Measurements from ENCODE around the gene BMERB1. TPM values are rescaled to one million over a fixed set of nuclear protein-coding genes. Genes with fewer than 3 reads are reported as not detected.
"Not testable (repeated sequence)": the region's sequence is repeated elsewhere in the genome, so short reads cannot be mapped to it uniquely, and the experiment has no call there.

BMERB1 gene
- 12.9 and 17.4 TPM in 2 replicates for total RNA-seq (2014; rRNA removed; shearing (Covaris generic))

DNA sequence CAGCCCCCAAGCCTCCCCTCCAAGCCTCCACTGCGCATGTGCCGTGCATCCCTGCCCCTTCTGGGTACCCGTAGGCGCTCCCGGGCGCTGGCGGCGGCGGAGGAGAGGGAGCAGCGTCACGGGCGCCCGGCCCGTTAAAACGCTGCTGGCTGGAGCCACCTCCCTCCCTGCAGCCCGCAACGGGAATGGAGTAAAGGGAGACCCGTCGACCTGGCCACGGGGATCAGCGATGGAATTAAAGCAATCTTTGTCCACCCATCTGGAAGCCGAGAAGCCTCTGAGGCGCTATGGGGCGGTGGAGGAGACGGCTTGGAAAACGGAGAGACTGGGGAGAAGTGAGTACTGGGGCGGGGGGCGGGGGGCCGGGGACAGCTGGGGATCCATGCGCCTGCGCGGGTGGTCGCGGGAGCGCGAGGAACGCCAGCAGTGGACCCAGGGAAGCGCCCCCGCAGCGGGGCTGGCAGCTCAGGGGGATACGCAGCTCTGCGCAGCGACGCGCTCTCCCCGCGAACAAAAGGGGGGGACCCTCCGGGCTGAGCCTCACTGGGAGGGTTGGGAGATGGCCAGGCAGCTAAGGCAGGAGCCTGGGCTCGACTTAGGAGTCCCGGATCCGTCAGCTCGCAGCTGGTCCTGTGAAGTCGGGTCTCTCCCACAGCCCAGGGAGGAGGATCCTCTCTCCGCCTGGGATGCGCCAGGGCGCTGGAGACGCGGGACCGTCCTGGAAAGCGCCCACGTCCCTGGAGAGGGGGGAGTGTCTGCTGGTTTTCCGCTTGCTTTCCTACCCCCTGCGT lies at the start of gene BMERB1:
BMERB1 (plus strand) TSS at position 164 of the 791 bp plus-strand sequence; CDS start at position 230, 66 bp downstream.
- peak; percentile 53 for DNase-seq (ENCODE audit: low spot score)

DNA sequence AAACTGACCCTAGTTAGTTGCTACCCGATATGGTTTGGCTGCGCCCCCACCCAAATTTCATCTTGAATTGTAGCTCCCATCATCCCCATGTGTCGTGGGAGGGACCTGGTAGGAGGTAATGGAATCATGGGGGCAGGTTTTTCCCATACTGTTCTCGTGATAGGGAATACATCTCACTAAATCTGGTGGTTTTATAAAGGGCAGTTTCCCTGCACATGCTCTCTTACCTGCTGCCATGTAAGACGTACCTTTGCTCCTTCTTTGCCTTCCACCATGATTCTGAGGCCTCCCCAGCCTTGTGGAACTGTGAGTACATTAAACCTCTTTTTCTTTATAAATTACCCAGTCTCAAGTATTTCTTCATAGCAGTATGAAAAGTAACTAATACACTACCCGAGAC lies 46.3 kb upstream of the BMERB1 start:
- DNase-seq (ENCODE audit: low spot score) = not testable (repeated sequence)

DNA sequence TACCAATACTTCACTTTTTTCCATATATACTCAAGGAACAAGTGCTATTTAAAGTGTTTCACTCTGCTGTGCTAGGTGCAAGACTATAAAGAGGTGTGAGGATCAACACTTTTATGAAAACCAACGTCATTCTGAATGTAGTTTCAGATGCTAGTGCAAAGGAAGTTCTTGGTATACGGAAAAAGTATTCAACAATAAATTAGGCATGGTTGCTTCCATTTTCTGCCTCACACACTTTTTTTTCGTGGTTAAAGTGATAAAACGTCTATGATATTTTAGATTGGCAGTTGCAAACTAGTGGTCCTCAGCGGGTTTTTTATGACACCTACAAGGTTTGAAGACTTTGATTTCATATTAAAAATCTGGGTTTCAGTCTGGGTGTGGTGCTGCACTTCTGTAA lies 44.5 kb upstream of the BMERB1 start:
- DNase-seq (ENCODE audit: low spot score) = not testable (repeated sequence)

DNA sequence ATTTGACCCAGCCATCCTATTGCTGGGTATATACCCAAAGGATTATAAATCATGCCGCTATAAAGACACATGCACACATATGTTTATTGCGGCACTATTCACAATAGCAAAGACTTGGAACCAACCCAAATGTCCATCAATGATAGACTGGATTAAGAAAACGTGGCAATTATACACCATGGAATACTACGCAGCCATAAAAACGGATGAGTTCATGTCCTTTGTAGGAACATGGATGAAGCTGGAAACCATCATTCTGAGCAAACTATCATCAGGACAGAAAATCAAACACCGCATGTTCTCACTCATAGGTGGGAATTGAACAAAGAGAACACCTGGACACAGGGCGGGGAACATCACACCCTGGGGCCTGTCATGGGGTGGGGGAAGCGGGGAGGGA lies 41.4 kb upstream of the BMERB1 start:
- not testable (repeated sequence) for DNase-seq (ENCODE audit: low spot score)

DNA sequence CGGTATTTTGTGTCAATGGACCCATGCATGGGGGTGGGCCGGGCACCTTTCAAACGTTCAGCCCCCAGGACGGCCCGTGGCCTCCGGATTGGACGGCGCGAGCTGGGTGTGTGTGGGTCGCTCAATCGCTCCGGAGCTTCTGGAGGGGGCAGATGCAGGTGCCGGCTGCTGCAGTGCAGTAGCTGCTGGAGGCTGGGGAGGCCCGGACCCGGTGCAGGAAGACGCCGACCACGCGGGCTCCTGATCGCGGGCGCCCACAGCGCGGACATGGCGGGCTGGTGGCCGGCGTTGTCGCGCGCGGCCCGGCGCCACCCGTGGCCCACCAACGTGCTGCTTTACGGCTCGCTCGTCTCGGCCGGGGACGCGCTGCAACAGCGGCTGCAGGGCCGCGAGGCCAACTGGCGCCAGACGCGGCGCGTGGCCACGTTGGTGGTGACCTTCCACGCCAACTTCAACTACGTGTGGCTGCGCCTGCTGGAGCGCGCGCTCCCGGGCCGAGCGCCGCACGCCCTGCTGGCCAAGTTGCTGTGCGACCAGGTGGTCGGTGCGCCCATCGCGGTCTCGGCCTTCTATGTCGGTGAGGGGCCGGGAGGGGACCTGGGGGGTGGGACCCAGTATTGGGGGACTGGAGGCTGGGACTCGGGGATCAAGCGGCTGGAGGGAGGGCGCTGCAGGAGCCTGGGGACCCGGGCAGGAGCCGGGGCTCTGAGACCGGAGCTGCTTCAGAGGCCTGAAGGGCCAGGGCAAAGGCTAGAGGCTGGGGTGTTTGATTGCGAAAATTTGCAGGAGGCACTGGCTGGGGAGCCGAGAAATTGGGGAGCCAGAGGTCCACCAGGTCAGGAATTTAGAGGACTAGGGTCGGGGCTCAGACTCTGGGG lies 38.5 kb upstream of the BMERB1 start, which contains the start of gene MPV17L:
MPV17L (plus strand) TSS at position 124 of the 878 bp plus-strand sequence; CDS start at position 268, 144 bp downstream.
- not testable (repeated sequence) for DNase-seq (ENCODE audit: low spot score)

DNA sequence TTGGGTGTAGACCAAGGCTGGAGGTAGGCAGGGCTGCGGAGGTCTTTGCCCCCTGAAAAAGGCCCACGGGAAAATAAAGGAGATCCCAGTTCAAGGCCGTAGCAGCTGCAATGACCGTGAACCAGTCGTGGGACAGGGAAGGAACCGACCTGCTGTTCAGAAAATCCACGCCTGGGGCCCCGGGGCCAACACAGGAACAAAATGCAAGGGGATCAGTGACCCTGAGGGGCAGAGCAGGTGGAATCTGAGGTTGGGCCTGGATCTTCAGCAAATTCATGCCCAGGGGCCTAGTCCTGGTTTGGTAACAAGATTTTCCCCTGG lies 37.9 kb upstream of the BMERB1 start:
- not testable (repeated sequence) for DNase-seq (ENCODE audit: low spot score)

DNA sequence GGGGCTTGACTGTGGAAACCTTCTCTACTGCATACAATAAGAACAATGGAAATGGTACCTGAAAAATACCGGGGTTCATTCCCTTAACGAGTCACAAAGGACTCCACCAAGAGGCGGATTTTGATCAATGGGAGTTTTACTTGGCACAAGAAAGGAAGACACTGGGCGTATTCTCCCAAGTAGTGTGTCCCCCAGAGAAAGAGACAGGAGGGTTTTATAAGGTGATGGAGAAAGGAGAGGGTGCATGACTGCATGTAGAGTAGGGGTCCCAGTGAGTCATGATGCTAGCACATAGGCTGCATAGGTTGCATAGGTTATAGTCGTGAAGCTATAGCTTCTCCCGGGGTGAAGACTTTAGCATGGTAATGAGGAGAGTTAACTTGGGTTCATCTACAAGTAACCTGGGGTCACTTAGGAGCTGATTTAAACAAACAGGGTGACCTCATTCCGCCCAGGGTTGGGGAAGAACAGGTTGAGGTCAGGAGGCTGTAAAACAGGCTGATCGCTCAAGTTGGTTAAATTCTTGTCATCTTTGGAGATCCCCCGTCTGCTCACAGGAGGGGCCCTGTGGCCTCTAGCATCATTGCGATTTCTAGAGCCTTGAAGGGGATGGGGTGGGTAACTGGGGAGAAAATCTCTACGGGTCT lies 37.3 kb upstream of the BMERB1 start:
- DNase-seq (ENCODE audit: low spot score) = no peak

DNA sequence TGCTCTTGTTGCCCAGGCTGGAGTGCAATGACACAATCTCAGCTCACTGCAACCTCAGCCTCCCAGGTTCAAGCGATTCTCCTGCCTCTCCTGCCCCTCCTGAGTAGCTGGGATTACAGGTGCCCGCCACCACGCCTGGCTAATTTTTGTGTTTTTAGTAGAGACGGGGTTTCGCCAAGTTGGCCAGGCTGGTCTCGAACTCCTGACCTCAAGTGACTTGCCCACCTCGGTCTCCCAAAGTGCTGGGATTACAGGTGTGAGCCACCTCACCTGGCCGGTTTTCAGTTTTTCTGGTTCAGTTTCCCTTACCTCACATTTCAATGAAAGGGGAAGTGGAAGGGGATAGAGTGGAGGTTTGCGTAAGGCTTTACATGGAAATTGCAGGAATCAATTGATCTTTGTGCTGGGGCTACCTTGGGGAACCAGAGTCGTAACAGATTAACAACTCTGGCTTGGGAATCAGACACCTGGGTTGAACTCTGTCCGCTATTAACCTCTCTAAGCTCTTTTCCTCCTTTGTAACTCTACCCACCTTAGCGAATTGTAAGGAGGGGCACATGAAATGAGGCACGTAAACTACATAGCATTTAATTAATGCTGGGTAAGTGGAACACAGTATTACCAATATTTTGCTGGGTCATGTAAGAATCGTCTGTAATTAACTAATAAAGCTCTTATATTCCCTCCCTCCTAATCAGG lies 35.6 kb upstream of the BMERB1 start:
- no peak for DNase-seq (ENCODE audit: low spot score)

DNA sequence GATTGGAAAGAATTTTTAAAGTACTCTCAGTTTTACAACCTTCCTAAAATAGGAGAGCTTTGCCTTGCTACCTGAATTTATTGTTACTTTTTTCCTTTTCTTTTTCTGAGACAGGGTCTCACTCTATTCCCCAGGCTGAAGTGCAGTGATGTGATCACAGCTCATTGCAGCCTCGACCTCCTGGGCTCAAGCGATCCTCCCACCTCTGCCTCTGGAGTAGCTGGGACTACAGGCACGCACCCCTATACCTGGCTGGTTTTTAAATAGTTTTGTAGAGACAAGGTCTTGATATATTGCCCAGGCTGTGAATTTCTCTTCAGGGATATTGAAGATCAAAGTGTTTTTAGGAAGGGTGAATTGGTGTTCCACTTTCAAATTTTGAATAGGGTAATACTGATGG lies 35.1 kb upstream of the BMERB1 start:
- no peak for DNase-seq (ENCODE audit: low spot score)

DNA sequence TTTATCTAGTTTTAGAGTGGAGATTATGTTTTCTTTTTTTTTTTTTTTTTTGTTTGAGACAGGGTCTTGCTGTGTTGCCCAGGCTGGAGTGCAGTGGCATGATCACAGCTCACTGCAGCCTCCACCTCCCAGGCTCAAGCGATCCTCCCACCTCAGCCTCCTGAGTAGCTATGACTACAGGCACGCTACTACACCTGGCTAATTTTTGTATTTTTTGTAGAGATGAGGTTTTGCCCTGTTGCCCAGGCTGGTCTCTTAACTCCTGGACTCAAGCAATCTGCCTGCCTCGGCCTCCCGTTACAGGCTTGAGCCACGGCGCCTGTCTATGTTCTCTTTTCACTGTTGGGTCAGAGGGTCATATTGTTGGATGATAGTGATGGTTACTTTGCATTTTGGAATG lies 34.1 kb upstream of the BMERB1 start:
- not testable (repeated sequence) for DNase-seq (ENCODE audit: low spot score)

DNA sequence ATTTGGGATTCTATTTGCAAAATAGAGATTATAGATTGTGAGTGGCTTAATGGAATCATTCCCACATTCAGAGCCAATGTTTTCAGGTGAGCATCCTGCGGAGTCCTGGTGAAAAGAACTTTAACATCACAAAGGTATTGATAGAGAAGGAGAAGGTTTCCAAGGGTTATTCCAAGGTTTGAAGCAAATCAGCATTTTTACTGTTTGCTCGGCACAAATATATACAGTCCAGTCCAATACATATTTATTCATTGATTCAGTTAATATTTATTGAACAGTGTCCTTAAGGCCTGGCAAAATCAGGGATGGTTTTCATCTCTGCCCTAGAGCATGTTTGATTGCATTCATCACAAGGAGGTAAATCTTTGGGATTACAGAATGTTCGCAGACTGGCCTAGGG lies 32.4 kb upstream of the BMERB1 start:
- no peak for DNase-seq (ENCODE audit: low spot score)

DNA sequence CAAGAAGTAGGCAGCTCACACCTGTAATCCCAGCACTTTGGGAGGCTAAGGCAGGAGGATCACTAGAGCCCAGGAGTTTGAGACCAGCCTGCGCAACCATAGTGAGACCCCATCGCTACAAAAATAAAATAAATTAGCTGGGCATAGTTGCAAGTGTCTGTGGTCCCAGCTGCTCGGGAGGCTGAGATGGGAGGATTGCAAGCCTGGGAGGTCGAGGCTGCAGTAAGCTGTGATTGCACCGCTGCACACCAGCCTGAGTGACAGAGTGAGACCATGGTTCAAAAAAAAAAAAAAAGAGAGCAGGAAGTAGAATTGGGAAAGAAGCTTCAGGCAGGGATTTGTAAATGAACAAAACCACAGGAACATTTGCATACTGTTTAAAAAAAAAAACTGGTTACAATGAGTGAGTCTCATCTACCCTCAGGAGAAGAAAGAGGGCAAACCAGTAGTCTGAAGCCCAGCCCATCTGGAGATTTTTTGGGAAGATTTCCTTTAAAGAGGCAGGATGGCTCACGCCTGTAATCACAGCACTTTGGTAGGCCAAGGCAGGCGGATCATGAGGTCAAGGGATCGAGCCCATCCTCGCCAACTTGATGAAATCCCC lies 30.9 kb upstream of the BMERB1 start:
- DNase-seq (ENCODE audit: low spot score) = no peak

DNA sequence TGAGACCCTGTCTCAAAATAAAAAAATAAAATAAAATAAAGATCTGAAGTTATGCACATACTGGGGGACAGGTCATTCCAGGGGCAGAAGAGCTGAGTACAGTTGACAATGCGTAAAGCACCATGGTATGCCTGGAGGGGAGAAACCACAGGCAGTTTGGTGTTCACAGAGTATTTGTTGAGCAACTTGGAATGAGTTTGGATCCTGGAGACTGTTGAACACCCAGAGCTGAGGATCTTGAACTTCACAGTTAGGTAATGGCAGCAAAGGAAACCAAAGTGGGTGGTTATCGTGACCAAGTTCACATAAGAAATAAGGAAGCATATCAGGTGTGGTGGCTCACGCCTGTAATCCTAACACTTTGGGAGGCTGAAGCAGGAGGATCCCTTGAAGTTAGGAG lies 30.3 kb upstream of the BMERB1 start:
- DNase-seq (ENCODE audit: low spot score) = not testable (repeated sequence)

DNA sequence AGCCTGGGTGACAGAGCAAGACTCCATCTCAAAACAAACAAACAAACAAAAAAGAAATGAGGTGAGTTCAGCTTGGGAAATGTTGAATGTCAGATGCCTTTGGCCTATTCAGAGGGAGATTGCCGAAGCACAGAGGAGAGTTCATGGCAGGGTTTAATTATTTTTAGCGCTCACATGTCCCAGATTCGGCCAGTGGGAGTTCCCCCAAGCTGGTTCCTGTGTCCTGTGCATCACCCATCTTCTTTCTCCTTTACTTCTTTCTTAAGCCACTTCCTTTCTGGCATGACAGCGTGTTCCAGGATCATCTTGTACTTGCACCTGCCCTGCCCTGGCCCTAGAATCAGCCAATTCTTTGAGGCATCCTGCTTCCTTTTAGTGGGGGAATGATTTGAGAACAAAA lies 29.6 kb upstream of the BMERB1 start:
- DNase-seq (ENCODE audit: low spot score) = peak; percentile 25

DNA sequence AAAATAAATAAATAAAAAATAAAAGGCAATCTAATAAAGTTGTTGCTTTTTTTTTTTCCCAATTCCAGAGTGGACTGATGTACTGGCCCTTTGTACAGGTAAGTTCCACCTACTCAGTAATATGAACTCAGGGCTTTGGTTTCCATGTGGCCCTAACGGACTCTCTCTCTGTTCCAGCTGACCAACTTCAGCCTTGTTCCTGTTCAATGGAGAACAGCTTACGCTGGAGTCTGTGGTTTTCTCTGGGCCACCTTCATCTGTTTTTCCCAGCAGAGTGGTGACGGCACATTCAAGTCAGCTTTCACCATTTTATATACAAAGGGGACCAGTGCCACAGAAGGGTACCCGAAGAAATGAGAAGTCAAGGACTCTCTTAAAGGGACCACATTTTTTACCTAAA lies 26.6 kb upstream of the BMERB1 start:
- DNase-seq (ENCODE audit: low spot score) = not testable (repeated sequence)

DNA sequence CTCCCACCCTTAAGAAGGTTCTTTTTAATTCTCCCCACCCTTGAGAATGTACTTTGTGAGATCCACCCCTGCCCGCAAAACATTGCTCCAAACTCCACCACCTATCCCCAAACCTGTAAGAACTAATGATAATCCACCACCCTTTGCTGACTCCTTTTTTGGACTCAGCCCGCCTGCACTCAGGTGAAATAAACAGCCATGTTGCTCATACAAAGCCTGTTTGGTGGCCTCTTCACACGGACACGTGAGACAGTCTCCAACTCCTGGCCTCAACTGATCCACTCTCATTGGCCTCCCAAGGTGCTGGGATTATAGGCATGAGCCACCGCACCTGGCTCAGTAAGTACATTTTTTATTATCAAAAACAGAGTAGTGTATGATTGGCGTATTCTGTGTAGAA lies 24.9 kb upstream of the BMERB1 start:
- not testable (repeated sequence) for DNase-seq (ENCODE audit: low spot score)

DNA sequence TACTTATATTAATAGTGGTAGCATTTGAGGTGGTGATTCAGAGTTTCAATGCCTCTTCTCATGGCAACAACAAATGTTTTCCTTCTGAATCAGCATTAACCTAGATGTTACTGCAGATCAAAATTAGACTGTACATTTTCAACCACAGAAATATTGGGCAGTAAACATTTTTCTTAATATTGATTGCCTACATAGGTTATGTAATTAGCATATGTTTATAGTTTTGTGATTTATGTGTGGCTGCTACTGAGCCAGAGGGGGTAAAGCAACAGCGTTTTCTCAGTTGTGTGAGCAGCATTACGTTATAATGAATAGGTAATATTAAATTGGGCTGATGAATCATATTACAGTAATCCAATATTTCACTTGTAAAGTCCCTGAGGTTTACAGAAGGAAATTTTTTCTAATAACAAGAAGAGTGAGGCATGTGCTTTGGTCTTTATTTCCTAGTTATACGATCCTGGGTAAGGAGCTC lies 18.8 kb upstream of the BMERB1 start:
- peak; percentile 23 for DNase-seq (ENCODE audit: low spot score)

DNA sequence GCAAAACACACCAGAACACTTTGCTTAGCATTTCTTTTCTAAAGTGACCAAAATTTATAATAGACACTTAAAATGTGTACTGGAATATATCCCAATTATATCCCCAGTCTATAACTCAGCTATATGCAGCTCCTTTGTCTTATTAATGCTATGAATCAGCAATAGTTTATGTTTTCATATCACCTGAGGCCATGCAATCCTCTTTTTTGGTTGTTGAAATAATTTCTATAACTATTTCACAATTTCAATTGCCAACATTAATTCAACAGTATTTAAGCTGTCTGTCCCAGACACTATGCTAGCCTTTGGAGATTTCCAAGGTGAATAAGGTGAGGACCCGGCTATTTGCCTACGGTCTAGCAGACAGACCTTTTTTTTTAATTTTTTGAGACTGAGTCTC lies 17.2 kb upstream of the BMERB1 start:
- DNase-seq (ENCODE audit: low spot score) = no peak

DNA sequence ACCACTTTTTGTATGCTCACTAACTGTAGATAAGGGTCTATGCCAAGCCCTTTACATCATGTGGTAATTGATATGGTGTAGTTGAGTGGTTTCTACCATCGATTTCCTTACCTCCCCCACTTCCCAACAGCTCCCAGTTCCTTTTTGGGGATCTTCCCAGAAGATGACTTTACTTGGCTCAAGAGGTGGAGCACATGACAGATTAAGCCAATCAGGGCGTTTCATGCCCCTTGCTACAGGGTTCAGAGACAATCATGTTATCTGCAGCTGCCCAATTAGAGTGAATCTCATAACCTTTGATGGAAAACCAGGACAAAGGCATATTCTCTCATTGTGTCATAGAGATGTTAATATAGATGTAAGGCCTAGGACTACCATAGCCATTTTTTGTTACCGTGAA lies 16.2 kb upstream of the BMERB1 start:
- no peak for DNase-seq (ENCODE audit: low spot score)

DNA sequence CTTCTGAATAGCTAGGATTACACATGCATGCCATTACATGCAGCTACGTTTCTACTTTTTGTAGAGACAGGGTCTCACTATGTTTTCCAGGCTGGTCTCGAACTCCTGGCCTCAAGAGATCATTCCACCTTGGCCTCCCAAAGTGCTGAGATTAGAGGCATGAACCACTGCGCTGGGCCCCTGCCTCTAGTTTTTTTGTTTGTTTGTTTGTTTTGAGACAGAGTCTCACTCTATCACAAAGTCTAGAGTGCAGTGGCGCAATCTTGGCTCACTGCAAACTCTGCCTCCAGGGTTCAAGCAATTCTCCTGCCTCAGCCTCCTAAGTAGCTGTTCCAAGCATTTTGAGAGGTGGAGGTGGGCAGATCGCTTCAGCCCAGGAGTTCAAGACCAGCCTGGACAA lies 12.7 kb upstream of the BMERB1 start:
- not testable (repeated sequence) for DNase-seq (ENCODE audit: low spot score)

DNA sequence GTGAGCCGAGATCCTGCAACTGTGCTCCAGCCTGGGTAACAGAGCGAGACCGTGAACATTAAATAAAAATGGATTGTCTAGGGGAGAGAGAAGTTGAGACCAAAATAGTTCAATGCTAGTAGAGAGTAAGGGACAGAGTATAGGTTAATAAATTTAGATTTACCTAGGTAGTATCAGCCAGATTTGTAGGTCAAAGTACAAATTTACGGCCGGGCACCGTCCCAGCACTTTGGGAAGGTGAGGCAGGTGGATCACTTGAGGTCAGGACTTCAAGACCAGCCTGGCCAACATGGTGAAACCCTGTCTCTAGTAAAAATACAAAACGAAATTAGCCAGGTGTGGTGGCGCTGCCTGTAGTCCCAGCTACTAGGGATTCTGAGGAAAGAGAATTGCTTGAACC lies 12.2 kb upstream of the BMERB1 start:
- DNase-seq (ENCODE audit: low spot score) = no peak
